Left lung (tissue), 10 donors: ENCODE results near the gene COX7A1. TPM values are rescaled to one million over a fixed set of nuclear protein-coding genes. Genes with fewer than 3 reads are reported as not detected.

Experiments used
- ATAC-seq: fragments of 200-7000 bp; cut with Tn5 transposase; one replicate; pipeline ENCODE4 v1.9.1; 2020; ENCODE audit warnings: moderate library complexity
- DNase-seq, 4 donors: peaks; one replicate each; pipeline ENCODE4 v3.0.0-alpha.2; 2013 to 2020
- H3K27ac ChIP-seq, 2 donors: fragments of 200-600 bp; sonication (generic) in 1 of 2; one replicate each; pipeline versions ENCODE4 v1.5.0 to v1.8.0; 2020 to 2021
- H3K27me3 ChIP-seq, 2 donors: fragments of 200-600 bp; sonication (generic) in 1 of 2; one replicate each; pipeline versions ENCODE4 v1.5.0 to v1.8.0; 2020 to 2021
- H3K36me3 ChIP-seq, 2 donors: fragments of 200-600 bp; sonication (generic) in 1 of 2; one replicate each; pipeline versions ENCODE4 v1.5.0 to v1.8.0; 2020 to 2021
- H3K4me1 ChIP-seq, 2 donors: fragments of 200-600 bp; one replicate each; pipeline ENCODE4 v1.8.0; 2021
- H3K4me3 ChIP-seq, 2 donors: fragments of 200-600 bp; sonication (generic) in 1 of 2; one replicate each; pipeline versions ENCODE4 v1.5.0 to v1.8.0; 2020 to 2021; ENCODE audit warnings: mild to moderate bottlenecking in 1 of 2
- H3K9me3 ChIP-seq, 2 donors: fragments of 200-600 bp; sonication (generic) in 1 of 2; one replicate each; pipeline versions ENCODE4 v1.5.0 to v1.8.0; 2020 to 2021
- intact Hi-C, 2 donors: fragments of 100-400 bp; cut with DNase I; formaldehyde crosslinking; loops; one replicate each; pipeline versions ENCODE4 v1.11.2 to v1.14.2; 2022
- polyA plus RNA-seq, 6 donors: library from polyadenylated mRNA; unstranded; fragments of 120-200 nt; gene quantifications; one replicate each; pipeline ENCODE4 v1.2.1, GENCODE V29; 2013; ENCODE audit not compliant: insufficient read length in 6 of 6
- total RNA-seq, 2 donors: library from RNA; stranded (reverse); fragmentation: NEBNext Ultra II Directional; extraction: Animal tissue kit (Norgen Biotek cat#: 25700); gene quantifications; one replicate each; pipeline ENCODE4 v1.2.1, GENCODE V29; 2021
- TF ChIP-seq, protein P1 (sequence below), 2 donors: fragments of 200-600 bp; sonication (generic) in 1 of 2; IDR thresholded peaks; one replicate each; pipeline versions ENCODE4 v1.5.0 to v1.8.0; 2021; ENCODE audit warnings: antibody characterized with exemption in 2 of 2
- donor health status: DM: no; HTN: yes; CAD: no.
- donor health status: DM: no; HTN: no; CAD: no.

Gene COX7A1
- total and polyA plus RNA-seq, 8 donors: 29.4 to 64.9 (median 38.3) TPM

DNA sequence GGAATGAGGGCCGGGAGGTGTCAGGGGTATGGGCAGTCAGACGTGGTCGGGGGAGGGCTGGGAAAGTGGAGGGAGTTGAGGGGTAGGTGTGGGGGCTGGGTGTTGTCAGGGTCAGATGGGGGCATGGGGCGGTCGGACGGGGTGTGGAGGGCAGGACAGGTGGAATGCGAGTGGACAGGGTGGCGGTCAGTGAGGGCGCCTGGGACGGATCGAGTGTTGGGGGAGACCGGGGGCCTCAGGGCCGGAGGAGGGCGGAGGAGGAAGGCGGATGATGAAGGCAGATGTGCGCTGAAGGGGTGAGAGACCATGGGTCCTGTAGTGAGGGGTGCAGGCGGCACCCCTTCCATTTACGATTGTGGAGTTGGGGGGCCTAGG lies 31.3 kb downstream of the COX7A1 start:
- H3K4me1 ChIP-seq: peaks cover 8 to 16% of the 10 kb centered on the region in 2 donors
- TF ChIP-seq, protein P1, sequence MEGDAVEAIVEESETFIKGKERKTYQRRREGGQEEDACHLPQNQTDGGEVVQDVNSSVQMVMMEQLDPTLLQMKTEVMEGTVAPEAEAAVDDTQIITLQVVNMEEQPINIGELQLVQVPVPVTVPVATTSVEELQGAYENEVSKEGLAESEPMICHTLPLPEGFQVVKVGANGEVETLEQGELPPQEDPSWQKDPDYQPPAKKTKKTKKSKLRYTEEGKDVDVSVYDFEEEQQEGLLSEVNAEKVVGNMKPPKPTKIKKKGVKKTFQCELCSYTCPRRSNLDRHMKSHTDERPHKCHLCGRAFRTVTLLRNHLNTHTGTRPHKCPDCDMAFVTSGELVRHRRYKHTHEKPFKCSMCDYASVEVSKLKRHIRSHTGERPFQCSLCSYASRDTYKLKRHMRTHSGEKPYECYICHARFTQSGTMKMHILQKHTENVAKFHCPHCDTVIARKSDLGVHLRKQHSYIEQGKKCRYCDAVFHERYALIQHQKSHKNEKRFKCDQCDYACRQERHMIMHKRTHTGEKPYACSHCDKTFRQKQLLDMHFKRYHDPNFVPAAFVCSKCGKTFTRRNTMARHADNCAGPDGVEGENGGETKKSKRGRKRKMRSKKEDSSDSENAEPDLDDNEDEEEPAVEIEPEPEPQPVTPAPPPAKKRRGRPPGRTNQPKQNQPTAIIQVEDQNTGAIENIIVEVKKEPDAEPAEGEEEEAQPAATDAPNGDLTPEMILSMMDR (IDR thresholded peaks at IDR 0.05): no peak
- no peak for ATAC-seq
- DNase-seq: no peak
- no peak overlapping the region for H3K4me3 ChIP-seq
- peaks cover 0 to 82% of the 10 kb centered on the region in 2 donors for H3K36me3 ChIP-seq
- H3K27me3 ChIP-seq: no peaks in the 10 kb centered on the region
- no peaks in the 10 kb centered on the region for H3K9me3 ChIP-seq
- H3K27ac ChIP-seq: no peak overlapping the region
- intact Hi-C loops: no loop called here

DNA sequence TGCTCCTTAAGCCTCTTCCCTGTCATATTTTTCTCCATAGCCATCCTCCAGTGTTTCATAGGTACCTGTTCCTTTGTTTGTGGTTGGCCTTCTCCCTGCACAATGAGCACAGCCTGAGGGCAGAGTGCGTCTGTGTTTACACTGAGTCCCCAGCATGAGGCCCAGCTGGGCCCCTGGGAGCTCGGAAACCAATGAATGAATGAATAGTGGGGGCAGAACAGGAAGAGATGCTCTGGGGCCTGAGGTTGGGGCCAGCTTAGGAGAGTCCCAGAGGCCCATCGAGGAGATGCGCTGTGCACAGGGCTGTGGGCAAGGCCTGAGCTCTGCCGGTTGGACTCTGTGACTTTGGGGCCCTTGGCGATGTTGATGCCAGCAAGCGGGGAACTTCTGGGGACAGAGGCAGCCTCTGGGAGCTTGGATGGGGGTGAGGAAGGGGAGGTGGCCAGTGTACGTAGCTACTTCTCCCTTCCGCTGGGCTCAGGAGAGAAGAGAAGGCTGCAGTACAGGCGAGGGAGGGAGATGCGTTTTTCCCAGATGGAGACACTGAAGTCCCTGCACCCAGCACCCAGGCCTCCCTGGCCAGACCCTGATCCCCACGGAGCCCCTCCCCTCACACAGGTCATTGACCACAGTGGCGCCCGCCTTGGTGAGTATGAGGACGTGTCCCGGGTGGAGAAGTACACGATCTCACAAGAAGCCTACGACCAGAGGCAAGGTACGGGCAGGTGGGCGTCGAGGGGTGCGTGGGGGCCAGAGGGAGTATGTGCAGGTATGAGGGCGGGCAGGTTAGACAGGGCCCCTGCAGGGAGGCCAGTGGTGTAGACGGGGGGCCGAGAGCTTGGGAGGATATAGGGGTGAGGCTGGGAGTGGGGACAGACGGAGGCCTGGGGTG lies 31.9 kb downstream of the COX7A1 start:
- Histone ChIP-seq H3K27me3 (no peaks in the 10 kb centered on the region), H3K9me3 (no peaks in the 10 kb centered on the region), H3K27ac (no peak overlapping the region), H3K36me3 (peaks cover 0 to 75% of the 10 kb centered on the region in 2 donors), H3K4me1 (peaks cover 9 to 18% of the 10 kb centered on the region in 2 donors), H3K4me3 (no peak overlapping the region)
- ATAC-seq (no peak), DNase-seq (no peak)
- TF ChIP-seq, protein P1 (IDR thresholded peaks at IDR 0.05): no peak
- intact Hi-C loops: no loop called here

DNA sequence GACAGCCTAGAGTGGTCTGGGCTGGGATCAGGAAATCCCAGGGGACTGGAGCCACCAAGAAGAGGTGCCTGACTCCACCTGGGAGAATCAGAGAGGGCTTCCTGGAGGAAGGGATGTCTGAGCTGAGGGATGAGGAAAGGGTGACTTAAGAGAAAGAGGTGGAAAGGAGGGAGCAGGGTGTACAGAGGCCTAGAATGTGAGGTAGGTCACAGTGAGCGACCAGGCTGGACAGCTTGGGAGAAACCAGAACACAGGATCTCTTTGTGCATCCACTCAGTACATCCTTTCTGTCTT lies 36.0 kb downstream of the COX7A1 start:
- intact Hi-C loops: no loop called here

DNA sequence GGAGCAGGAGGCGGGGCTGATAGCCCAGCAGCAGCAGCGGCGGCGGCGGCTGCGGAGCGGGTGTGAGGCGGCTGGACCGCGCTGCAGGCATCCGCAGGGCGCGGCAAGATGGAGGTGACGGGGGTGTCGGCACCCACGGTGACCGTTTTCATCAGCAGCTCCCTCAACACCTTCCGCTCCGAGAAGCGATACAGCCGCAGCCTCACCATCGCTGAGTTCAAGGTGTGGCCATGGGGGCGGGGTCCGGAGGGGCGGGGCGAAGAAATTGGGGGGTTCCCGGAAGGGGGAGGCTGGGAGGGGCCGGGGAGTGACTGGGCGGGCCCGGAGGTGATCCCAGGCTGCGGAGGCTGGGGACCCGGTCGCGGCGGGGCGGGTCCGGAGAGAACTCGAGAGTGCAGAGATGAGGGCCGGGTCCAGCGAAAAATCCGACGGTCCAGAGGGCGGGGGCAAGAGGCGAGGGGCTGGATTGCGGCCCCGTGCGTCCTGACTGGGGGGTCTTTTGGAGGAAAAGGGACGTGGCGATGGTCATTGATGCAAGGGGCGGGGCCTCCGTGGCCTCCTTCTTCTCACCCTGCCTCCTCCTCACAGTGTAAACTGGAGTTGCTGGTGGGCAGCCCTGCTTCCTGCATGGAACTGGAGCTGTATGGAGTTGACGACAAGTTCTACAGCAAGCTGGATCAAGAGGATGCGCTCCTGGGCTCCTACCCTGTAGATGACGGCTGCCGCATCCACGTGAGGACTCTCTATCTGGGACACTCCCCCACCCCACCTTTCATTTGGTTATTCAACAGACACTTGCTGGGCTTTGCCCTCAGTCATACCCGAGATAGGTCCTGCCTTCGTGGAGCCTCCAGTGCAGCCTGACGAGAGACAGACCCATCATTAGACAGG lies 36.5 kb downstream of the COX7A1 start, which contains the start of gene TBCB:
TBCB (plus strand) TSS at position 16 of the 891 bp plus-strand sequence; CDS start at position 109, 93 bp downstream.
- peak in 2 of 4 donors; percentile 88 to 96 for DNase-seq
- TF ChIP-seq, protein P1 (IDR thresholded peaks at IDR 0.05): no peak
- peak; percentile 78 for ATAC-seq
- Histone ChIP-seq H3K27me3 (no peaks in the 10 kb centered on the region), H3K4me1 (peaks cover 12 to 35% of the 10 kb centered on the region in 2 donors), H3K27ac (peak within 1 kb of the TSS; percentile 76 to 94), H3K4me3 (peak within 1 kb of the TSS; percentile 77 to 78), H3K36me3 (peaks cover 0 to 60% of the 10 kb centered on the region in 2 donors), H3K9me3 (no peaks in the 10 kb centered on the region)
- intact Hi-C loops: no loop called here

More for the DNA sequence above, 36.0 kb downstream of the COX7A1 start:
- Histone ChIP-seq H3K36me3 (peaks cover 0 to 57% of the 10 kb centered on the region in 2 donors), H3K27me3 (no peaks in the 10 kb centered on the region), H3K4me3 (peak overlapping the region; percentile 77 to 78), H3K9me3 (no peaks in the 10 kb centered on the region), H3K4me1 (peaks cover 12 to 35% of the 10 kb centered on the region in 2 donors), H3K27ac (peak overlapping the region in 1 of 2 donors; percentile 94)
- TF ChIP-seq, protein P1 (IDR thresholded peaks at IDR 0.05): no peak
- ATAC-seq (no peak), DNase-seq (no peak)
